ENCODE data around the gene EPB41L3. TPM values are rescaled to one million over a fixed set of nuclear protein-coding genes. Genes with fewer than 3 reads are reported as not detected.

EPB41L3 gene
- 0.09 to 0.32 TPM (median 0.16 TPM) in 5 replicates for total RNA-seq (2022; extraction: Qiagen RNA extraction; ENCODE audit: low read depth)

DNA sequence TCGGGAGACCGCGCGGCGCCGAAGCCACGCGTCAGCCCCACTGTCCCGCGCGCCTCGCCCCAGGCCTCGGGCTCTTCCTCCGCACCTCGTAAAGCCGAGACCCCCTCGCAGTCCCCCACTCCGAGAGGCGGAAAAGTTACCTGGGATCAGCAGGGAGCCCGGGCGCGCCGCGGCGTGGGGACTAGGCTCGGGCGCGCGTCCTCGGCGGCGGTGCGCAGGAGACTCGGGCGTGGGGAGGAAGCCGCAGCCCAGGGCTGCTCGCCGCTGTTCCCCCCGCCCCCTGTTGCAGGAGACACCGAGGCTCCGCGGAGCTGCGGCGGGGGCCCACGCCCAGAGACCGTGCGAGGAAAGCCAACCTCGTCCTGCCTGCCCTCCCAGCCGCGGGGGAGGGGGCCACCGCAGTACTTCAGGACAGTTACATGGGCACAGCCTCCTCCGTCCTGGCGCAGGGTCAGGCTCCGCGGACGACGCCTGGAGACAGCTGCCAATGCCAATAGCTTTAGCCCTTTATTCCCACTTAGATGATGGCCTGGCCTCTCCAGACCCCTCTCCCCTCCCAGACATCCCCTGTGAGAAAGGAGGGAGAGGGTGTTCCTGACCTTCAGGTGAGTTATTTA, at the start of gene EPB41L3:
Gene EPB41L3 (minus strand): TSS at position 225 of the 617 bp plus-strand sequence. CDS start 54,814 bp downstream, outside the sequence.

Other genes starting within 250 kb of the EPB41L3 start
- 6.7 to 8.8 TPM (median 8.2 TPM) in 5 replicates for gene ZBTB14, start 248.3 kb downstream of the EPB41L3 start, total RNA-seq (2022; extraction: Qiagen RNA extraction; ENCODE audit: low read depth)